Colonic mucosa (tissue), 4 donors: ENCODE results near the gene BRAT1. TPM values are rescaled to one million over a fixed set of nuclear protein-coding genes. Genes with fewer than 3 reads are reported as not detected.
"Not testable (repeated sequence)": the region's sequence is repeated elsewhere in the genome, so short reads cannot be mapped to it uniquely, and the experiment has no call there.

Experiments
- DNase-seq: peaks from one replicate; pipeline ENCODE4 v3.0.0-alpha.2; 2020
- H3K27ac ChIP-seq: fragments of 200-600 bp; one replicate; pipeline ENCODE4 v1.8.0; 2021
- H3K27me3 ChIP-seq: fragments of 200-600 bp; one replicate; pipeline ENCODE4 v1.8.0; 2021
- H3K36me3 ChIP-seq: fragments of 200-600 bp; one replicate; pipeline ENCODE4 v1.8.0; 2021
- H3K4me1 ChIP-seq: fragments of 200-600 bp; one replicate; pipeline ENCODE4 v1.8.0; 2021; ENCODE audit warnings: mild to moderate bottlenecking
- H3K4me3 ChIP-seq: fragments of 200-600 bp; one replicate; pipeline ENCODE4 v1.8.0; 2021
- H3K9ac ChIP-seq, 2 donors: one replicate each; pipeline ENCODE4 v1.7.0; 2013; ENCODE audit warnings: control low read depth in 2 of 2, low read depth in 2 of 2, low read length in 2 of 2
- H3K9me3 ChIP-seq: fragments of 200-600 bp; one replicate; pipeline ENCODE4 v1.8.0; 2021
- CTCF ChIP-seq: fragments of 200-600 bp; IDR thresholded peaks from one replicate; pipeline ENCODE4 v1.8.0; 2022; ENCODE audit warnings: antibody characterized with exemption, mild to moderate bottlenecking
- intact Hi-C: fragments of 100-400 bp; cut with DNase I; formaldehyde crosslinking; loops from one replicate; pipeline ENCODE4 v1.14.1; 2022
- total RNA-seq, 2 donors: library from RNA; stranded (reverse); fragmentation: NEBNext Ultra II Directional in 1 of 2; extraction: Animal tissue kit (Norgen Biotek cat#: 25700) in 1 of 2; gene quantifications; one replicate each; pipeline ENCODE4 v1.2.1, GENCODE V29; 2021
- donor health status: healthy.
- donor health status: DM: no; HTN: no; CAD: no.
- donor health status: DM: no; HTN: no; CAD: no.

Gene BRAT1
- total RNA-seq, 2 donors from 2014 or later, result 19.3 to 40.0 TPM

DNA sequence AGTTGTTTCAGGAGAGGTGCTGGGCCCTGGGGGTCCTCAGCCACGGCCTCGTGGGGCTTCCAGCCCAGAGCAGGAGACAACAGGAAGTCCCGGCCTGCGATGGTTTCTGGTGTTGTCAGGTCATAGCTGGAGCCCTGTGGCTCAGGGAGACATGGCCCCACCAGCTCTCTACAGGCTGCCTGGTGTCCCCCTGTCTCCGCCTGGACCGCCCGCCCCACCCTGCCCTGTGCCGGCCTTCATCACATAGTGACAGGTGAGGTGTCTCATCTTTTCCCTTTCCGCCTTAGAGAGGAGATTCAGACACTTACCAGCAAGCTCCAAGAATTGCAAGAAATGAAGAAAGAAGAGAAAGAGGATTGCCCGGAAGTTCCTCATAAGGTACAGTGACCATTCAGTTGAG, 39.3 kb upstream of the BRAT1 start:
- no peak for TF ChIP-seq CTCF
- Histone ChIP-seq H3K36me3 (no peaks in the 10 kb centered on the region), H3K4me1 (no peaks in the 10 kb centered on the region)

GRCh38 chr7:2593036-2593727, 37.9 kb upstream of the BRAT1 start:
- Histone ChIP-seq H3K4me3 (no peak overlapping the region), H3K9ac (no peak overlapping the region), H3K4me1 (no peaks in the 10 kb centered on the region), H3K36me3 (no peaks in the 10 kb centered on the region), H3K27ac (no peak overlapping the region), H3K9me3 (no peaks in the 10 kb centered on the region), H3K27me3 (no peaks in the 10 kb centered on the region)
- no peak for TF ChIP-seq CTCF
- intact Hi-C loops, result no loop called here
- DNase-seq, result no peak

More for the DNA sequence above, 39.3 kb upstream of the BRAT1 start:
- intact Hi-C loops, result no loop called here
- no peak for DNase-seq
- no peak overlapping the region for H3K4me3 ChIP-seq
- H3K27me3 ChIP-seq, result no peaks in the 10 kb centered on the region
- H3K9ac ChIP-seq, result no peak overlapping the region
- H3K27ac ChIP-seq, result no peak overlapping the region
- no peaks in the 10 kb centered on the region for H3K9me3 ChIP-seq

GRCh38 chr7:2592375-2592865, 37.1 kb upstream of the BRAT1 start:
- intact Hi-C loops, result no loop called here
- no peak for DNase-seq
- no peaks in the 10 kb centered on the region for H3K9me3 ChIP-seq
- H3K4me1 ChIP-seq, result no peaks in the 10 kb centered on the region
- H3K4me3 ChIP-seq, result no peak overlapping the region
- H3K27me3 ChIP-seq, result no peaks in the 10 kb centered on the region
- no peaks in the 10 kb centered on the region for H3K36me3 ChIP-seq
- TF ChIP-seq CTCF, result no peak
- no peak overlapping the region for H3K27ac ChIP-seq
- H3K9ac ChIP-seq, result no peak overlapping the region

GRCh38 chr7:2589941-2590340, 34.6 kb upstream of the BRAT1 start:
- DNase-seq, H3K36me3 ChIP-seq, intact Hi-C loops: not testable (repeated sequence)

GRCh38 chr7:2589341-2589740, 34.0 kb upstream of the BRAT1 start:
- Histone ChIP-seq H3K27ac (no peak overlapping the region), H3K4me1 (no peaks in the 10 kb centered on the region), H3K9me3 (no peaks in the 10 kb centered on the region), H3K27me3 (no peaks in the 10 kb centered on the region), H3K9ac (no peak overlapping the region), H3K36me3 (no peaks in the 10 kb centered on the region), H3K4me3 (no peak overlapping the region)
- intact Hi-C loops, result no loop called here
- no peak for TF ChIP-seq CTCF
- DNase-seq, result no peak

More at GRCh38 chr7:2589941-2590340, 34.6 kb upstream of the BRAT1 start:
- not testable (repeated sequence) for H3K27ac ChIP-seq, H3K4me1 ChIP-seq, H3K27me3 ChIP-seq, H3K9ac ChIP-seq, H3K9me3 ChIP-seq, H3K4me3 ChIP-seq

- H3K36me3 ChIP-seq, result no peaks in the 10 kb centered on the region
- no peak overlapping the region for H3K4me3 ChIP-seq
- no peak overlapping the region for H3K9ac ChIP-seq
- intact Hi-C loops, result no loop called here
- no peak for DNase-seq
- no peaks in the 10 kb centered on the region for H3K27me3 ChIP-seq
- no peaks in the 10 kb centered on the region for H3K9me3 ChIP-seq
- no peak for TF ChIP-seq CTCF
- no peaks in the 10 kb centered on the region for H3K4me1 ChIP-seq
- no peak overlapping the region for H3K27ac ChIP-seq
Measured at GRCh38 chr7:2587778-2588177, 32.5 kb upstream of the BRAT1 start.
